ENCODE data around the gene SPTBN1.

SPTBN1 gene

DNA sequence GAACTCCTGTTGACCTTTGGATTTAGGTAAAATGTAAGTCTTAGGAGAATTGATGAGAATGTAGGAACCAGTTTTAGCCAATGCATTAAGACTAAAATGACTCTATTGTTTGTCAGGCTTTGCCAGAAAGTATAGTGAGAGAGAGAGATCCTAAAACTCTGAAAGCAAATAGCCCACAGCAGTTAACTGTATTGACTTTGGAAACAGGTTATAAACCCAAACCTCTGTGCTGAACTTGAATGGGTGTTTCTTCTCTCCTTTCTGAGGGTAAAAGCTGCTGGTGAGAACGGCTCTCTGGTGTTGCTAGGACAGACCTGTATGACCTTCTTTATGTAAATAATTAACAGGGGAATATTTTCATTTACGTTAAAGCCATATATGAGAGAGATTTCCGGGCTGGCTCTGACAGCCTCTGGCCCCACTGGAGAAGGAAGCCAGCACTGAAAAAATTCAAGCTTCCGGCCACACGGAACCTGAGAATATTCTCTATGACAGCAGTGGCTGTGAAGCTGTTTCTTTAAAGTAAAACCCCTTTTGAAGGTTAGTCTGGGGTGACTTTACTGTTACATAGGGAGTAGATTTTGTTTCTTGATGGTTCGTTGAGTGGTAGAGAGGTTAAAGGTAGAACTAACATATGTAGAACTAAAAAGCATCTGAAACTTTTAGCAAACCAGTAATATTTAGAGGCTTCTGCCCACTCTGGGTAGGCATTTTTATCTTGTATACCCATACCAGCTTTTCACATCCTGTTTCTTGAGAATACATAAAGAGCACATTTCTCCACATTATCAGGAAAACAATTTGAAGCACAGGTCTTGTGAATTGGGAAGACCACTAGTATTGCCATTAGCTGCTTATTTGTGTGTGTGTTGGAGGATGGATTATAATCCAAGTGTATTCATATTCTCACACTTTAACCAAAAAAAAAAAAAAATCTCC lies 123.8 kb downstream of the SPTBN1 start:
- no peaks in the 10 kb centered on the region for H3K9me3 ChIP-seq (ENCODE audit: insufficient read depth, low read length, severe bottlenecking)
- H3K4me3 ChIP-seq (ENCODE audit: low read depth in 1 of 2, low read length in 2 of 2), result no peak overlapping the region
- H3K79me2 ChIP-seq (ENCODE audit: insufficient read depth, low read length), result peaks cover 84% of the 10 kb centered on the region
- no peak overlapping the region for H3K9ac ChIP-seq (ENCODE audit: low read depth, low read length)
- no peak overlapping the region for H2AFZ ChIP-seq (ENCODE audit: low read depth, low read length)
- H3K4me1 ChIP-seq (ENCODE audit: insufficient read depth, low read length), result peaks cover 11% of the 10 kb centered on the region
- 0 out of 3 replicates have a peak, but pooled peaks have one; percentile 24 for ATAC-seq (ENCODE audit: insufficient read depth, low read depth)
- H4K20me1 ChIP-seq (ENCODE audit: insufficient read depth, low read length), result peaks cover 15% of the 10 kb centered on the region; the same call in 1 of the 2 replicates
- no peak for DNase-seq
- H3K36me3 ChIP-seq (ENCODE audit: insufficient read depth, low read length), result no peaks in the 10 kb centered on the region
- H3K4me2 ChIP-seq (ENCODE audit: insufficient read depth, low read length), result no peak overlapping the region
- H3K27me3 ChIP-seq (ENCODE audit: insufficient read depth, low read length, poor library complexity), result no peaks in the 10 kb centered on the region
- H3K27ac ChIP-seq (ENCODE audit: low read length), result no peak overlapping the region
- TF ChIP-seq, protein P1, sequence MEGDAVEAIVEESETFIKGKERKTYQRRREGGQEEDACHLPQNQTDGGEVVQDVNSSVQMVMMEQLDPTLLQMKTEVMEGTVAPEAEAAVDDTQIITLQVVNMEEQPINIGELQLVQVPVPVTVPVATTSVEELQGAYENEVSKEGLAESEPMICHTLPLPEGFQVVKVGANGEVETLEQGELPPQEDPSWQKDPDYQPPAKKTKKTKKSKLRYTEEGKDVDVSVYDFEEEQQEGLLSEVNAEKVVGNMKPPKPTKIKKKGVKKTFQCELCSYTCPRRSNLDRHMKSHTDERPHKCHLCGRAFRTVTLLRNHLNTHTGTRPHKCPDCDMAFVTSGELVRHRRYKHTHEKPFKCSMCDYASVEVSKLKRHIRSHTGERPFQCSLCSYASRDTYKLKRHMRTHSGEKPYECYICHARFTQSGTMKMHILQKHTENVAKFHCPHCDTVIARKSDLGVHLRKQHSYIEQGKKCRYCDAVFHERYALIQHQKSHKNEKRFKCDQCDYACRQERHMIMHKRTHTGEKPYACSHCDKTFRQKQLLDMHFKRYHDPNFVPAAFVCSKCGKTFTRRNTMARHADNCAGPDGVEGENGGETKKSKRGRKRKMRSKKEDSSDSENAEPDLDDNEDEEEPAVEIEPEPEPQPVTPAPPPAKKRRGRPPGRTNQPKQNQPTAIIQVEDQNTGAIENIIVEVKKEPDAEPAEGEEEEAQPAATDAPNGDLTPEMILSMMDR (IDR thresholded peaks at IDR 0.05; ENCODE audit: borderline replicate concordance, extremely low read depth, low read length, poor library complexity, severe bottlenecking), result no peak
- TF ChIP-seq EZH2 (IDR thresholded peaks at IDR 0.05; ENCODE audit: borderline replicate concordance, low read depth, low read length, severe bottlenecking), result no peak

DNA sequence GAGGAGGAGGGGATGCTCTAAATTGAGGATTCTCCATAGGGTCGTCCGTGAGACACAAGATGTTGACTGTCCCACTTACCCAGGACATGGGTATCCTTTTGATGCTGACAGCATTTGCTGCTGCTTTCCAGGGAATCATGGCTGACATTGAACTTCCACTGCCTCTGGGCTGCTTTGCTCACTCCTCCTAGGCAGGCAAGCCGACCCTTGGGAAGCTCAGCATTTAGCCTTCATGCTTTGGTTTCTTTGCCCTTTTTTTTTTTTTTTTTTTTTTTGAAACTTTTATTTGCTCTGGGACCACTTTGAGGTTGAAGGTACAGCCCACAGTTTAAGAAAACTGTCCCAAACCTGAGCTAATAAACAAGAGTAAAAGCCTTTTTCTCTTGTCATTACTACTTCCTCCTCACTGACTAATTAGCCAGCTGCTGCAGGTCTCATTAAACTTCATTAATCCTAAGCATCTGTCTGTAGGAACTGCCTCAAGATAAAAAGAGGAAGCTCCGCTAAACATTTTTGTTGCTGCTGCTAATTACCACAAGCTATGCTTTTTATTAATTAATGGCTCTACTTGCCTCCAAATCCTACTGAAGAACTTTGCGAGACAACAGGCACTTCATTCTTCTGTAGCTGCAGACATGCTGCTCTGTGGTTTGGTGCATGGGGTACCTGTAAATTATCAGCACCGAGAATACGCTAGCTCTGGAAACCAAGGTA lies 125.4 kb downstream of the SPTBN1 start:
- Histone ChIP-seq H2AFZ (ENCODE audit: low read depth, low read length) (no peak overlapping the region), H3K4me2 (ENCODE audit: insufficient read depth, low read length) (no peak overlapping the region), H3K4me1 (ENCODE audit: insufficient read depth, low read length) (peaks cover 10% of the 10 kb centered on the region), H3K27me3 (ENCODE audit: insufficient read depth, low read length, poor library complexity) (no peaks in the 10 kb centered on the region), H3K9ac (ENCODE audit: low read depth, low read length) (no peak overlapping the region), H3K27ac (ENCODE audit: low read length) (no peak overlapping the region), H4K20me1 (ENCODE audit: insufficient read depth, low read length) (peaks cover 12% of the 10 kb centered on the region; the same call in 1 of the 2 replicates), H3K9me3 (ENCODE audit: insufficient read depth, low read length, severe bottlenecking) (no peaks in the 10 kb centered on the region), H3K36me3 (ENCODE audit: insufficient read depth, low read length) (no peaks in the 10 kb centered on the region), H3K79me2 (ENCODE audit: insufficient read depth, low read length) (peaks cover 85% of the 10 kb centered on the region), H3K4me3 (ENCODE audit: low read depth in 1 of 2, low read length in 2 of 2) (no peak overlapping the region)
- no peak for DNase-seq
- TF ChIP-seq EZH2 (IDR thresholded peaks at IDR 0.05; ENCODE audit: borderline replicate concordance, low read depth, low read length, severe bottlenecking), result no peak
- TF ChIP-seq, protein P1 (IDR thresholded peaks at IDR 0.05; ENCODE audit: borderline replicate concordance, extremely low read depth, low read length, poor library complexity, severe bottlenecking), result no peak
- no peak for ATAC-seq (ENCODE audit: insufficient read depth, low read depth)

DNA sequence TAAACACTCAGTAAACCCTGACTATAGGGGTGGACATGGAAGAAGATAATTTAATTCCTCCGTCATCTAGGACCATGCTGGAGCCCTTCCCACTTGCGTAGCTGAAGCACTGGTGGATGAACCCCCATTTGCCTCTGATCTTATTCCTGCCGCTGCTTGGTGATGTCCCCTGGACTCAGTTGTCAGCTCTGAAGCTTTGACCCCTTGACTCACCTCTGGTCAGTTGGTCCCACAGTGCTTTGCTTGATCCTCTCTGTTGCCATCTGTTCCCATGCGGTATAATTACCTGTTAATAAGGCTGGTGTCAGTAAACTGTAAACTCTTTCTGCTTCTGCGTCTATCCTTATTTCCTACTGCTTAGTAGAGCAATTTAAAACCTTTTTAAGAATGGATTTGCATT lies 126.9 kb downstream of the SPTBN1 start:
- Histone ChIP-seq H4K20me1 (ENCODE audit: insufficient read depth, low read length) (peaks cover 15% of the 10 kb centered on the region; the same call in 1 of the 2 replicates), H3K36me3 (ENCODE audit: insufficient read depth, low read length) (no peaks in the 10 kb centered on the region), H3K27me3 (ENCODE audit: insufficient read depth, low read length, poor library complexity) (no peaks in the 10 kb centered on the region), H3K4me1 (ENCODE audit: insufficient read depth, low read length) (peaks cover 16% of the 10 kb centered on the region), H3K79me2 (ENCODE audit: insufficient read depth, low read length) (peaks cover 85% of the 10 kb centered on the region), H3K4me3 (ENCODE audit: low read depth in 1 of 2, low read length in 2 of 2) (no peak overlapping the region), H3K9ac (ENCODE audit: low read depth, low read length) (no peak overlapping the region), H3K9me3 (ENCODE audit: insufficient read depth, low read length, severe bottlenecking) (no peaks in the 10 kb centered on the region), H3K27ac (ENCODE audit: low read length) (no peak overlapping the region), H3K4me2 (ENCODE audit: insufficient read depth, low read length) (no peak overlapping the region), H2AFZ (ENCODE audit: low read depth, low read length) (no peak overlapping the region)
- ATAC-seq (ENCODE audit: insufficient read depth, low read depth) (no peak), DNase-seq (no peak)
- no peak for TF ChIP-seq EZH2 (IDR thresholded peaks at IDR 0.05; ENCODE audit: borderline replicate concordance, low read depth, low read length, severe bottlenecking)
- TF ChIP-seq, protein P1 (IDR thresholded peaks at IDR 0.05; ENCODE audit: borderline replicate concordance, extremely low read depth, low read length, poor library complexity, severe bottlenecking), result no peak

All from DND-41 (cell line).